Activated naive CD4-positive, alpha-beta T cell treated with anti-CD3 and anti-CD28 coated beads, Interleukin-2, amount 50 U/mL, for 72 hours (primary cell): ENCODE results near the gene TNFSF18. TPM values are rescaled to one million over a fixed set of nuclear protein-coding genes. Genes with fewer than 3 reads are reported as not detected.

Source experiments
- ATAC-seq, 2 donors: fragments of 150-1000 bp; cut with Tn5 transposase; 2 replicates each; pipeline ENCODE4 v1.10.0; 2021; ENCODE audit warnings: mild to moderate bottlenecking in 2 of 2, moderate library complexity in 2 of 2
- DNase-seq, 2 donors: peaks; one replicate each; pipeline ENCODE4 v3.0.0; 2021 to 2022; ENCODE audit warnings: low spot score in 2 of 2
- H3K27ac Mint-ChIP-seq, 2 donors: one replicate each; pipeline ENCODE4 v1.8.0; 2022; ENCODE audit warnings: mild to moderate bottlenecking in 2 of 2, mixed read lengths in 2 of 2
- H3K36me3 Mint-ChIP-seq, 2 donors: one replicate each; pipeline ENCODE4 v1.8.0; 2022; ENCODE audit warnings: mixed read lengths in 2 of 2
- H3K9me3 Mint-ChIP-seq, 2 donors: one replicate each; pipeline ENCODE4 v1.8.0; 2022; ENCODE audit warnings: mixed read lengths in 2 of 2
- total RNA-seq, 2 donors: library from RNA; stranded (reverse); gene quantifications; one replicate each; pipeline ENCODE4 v1.2.3, GENCODE V29; 2022

Gene TNFSF18
- total RNA-seq, 2 donors from 2014 or later = not detected

DNA sequence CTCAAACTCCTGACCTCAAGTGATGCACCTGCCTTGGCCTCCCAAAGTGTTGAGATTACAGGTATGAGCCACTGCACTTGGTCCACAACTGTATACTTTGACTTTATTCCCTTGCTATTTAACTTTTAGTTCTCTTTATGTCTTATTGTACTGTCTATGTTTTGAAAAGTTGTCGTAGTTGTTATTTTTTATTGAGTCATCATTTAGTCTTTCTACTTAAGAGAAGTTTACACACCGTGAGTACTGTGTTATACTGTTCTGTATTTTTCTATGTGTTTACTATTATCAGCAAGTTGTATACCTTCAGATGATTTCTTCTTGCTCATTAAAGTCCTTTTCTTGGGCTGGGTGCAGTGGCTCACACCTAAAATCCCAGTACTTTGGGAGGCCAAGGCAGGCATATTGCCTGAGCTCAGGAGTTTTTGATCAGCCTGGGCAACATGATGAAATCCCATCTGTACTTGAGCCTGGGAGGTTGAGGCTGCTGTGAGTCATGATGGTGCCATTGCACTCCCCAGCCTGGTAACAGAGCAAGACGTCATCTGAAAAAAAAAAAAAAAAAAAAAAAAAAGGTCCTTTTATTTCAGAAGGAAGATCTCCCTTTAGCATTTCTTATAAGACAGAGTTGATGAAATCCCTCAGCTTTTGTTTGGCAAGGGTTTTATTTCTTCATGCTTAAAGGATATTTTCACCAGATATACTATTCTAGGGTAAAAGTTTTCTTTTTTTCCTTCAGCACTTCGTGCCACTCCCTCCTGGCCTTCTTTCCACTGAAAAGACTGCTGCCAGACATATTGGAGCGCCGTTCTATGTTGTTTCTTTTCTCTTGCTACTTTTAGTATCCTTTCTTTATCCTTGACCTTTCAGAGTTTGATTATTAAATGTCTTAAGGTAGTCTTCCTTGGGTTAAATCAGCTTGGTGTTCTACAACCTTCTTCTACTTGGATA lies 47.6 kb downstream of the TNFSF18 start:
- ATAC-seq (no peak), DNase-seq (no peak)
- H3K9me3 Mint-ChIP-seq = peaks cover 13 to 22% of the 10 kb centered on the region in 2 donors
- H3K27ac Mint-ChIP-seq = no peak overlapping the region
- H3K36me3 Mint-ChIP-seq = peaks cover 0 to 10% of the 10 kb centered on the region in 2 donors

- Mint-ChIP-seq H3K9me3 (peaks cover 16 to 37% of the 10 kb centered on the region in 2 donors), H3K27ac (no peak overlapping the region), H3K36me3 (peaks cover 0 to 17% of the 10 kb centered on the region in 2 donors)
- DNase-seq (no peak), ATAC-seq (no peak)
These were observed 51.4 kb downstream of the TNFSF18 start for GRCh38 chr1:172999349-172999748.

DNA sequence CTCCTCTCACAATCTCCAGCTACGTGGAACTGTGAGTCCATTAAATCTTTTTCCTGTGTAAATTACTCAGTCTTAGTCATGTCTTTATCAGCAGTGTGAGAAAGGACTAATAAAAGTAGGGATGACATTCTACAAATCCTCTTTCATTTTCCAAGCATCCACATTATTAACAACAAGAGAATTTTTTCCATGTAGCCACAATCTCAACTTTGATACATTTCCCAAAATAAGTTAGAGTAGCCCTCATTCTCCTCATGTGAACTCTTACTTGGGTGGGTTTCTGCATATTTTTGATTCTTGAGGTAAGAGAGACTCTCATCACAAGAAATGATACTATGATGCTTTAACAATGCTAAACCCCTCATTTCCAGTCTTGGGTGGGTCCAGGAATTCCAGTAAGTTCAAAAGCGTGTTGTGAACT lies 52.8 kb downstream of the TNFSF18 start:
- H3K9me3 Mint-ChIP-seq = peaks cover 13 to 37% of the 10 kb centered on the region in 2 donors
- H3K36me3 Mint-ChIP-seq = peaks cover 0 to 17% of the 10 kb centered on the region in 2 donors
- ATAC-seq = no peak
- DNase-seq = no peak
- H3K27ac Mint-ChIP-seq = no peak overlapping the region

GRCh38 chr1:172993640-172994039 lies 57.1 kb downstream of the TNFSF18 start:
- DNase-seq (no peak), ATAC-seq (no peak)
- Mint-ChIP-seq H3K27ac (no peak overlapping the region), H3K36me3 (peaks cover 0 to 7% of the 10 kb centered on the region in 2 donors), H3K9me3 (peaks cover 3 to 19% of the 10 kb centered on the region in 2 donors)

GRCh38 chr1:172991674-172992400 lies 58.9 kb downstream of the TNFSF18 start:
- no peak overlapping the region for H3K27ac Mint-ChIP-seq
- ATAC-seq = no peak
- H3K36me3 Mint-ChIP-seq = no peaks in the 10 kb centered on the region
- DNase-seq = no peak
- peaks cover 0 to 11% of the 10 kb centered on the region in 2 donors for H3K9me3 Mint-ChIP-seq

- DNase-seq (no peak), ATAC-seq (no peak)
- Mint-ChIP-seq H3K27ac (no peak overlapping the region), H3K9me3 (peaks cover 0 to 6% of the 10 kb centered on the region in 2 donors), H3K36me3 (no peaks in the 10 kb centered on the region)
These were observed 60.0 kb downstream of the TNFSF18 start for GRCh38 chr1:172990598-172991215.

Other genes starting within 250 kb of the TNFSF18 start
- gene TNFSF4, start 156.4 kb upstream of the TNFSF18 start, total RNA-seq = 1 to 10 TPM in 1 of 2 donors, under 1 TPM in 1; 0.82 to 3.0 TPM